WERI-Rb-1 (cell line): Measurements from ENCODE around the gene POGZ.

Experiments
- DNase-seq: peaks from one replicate; pipeline ENCODE4 v3.0.0-alpha.2; 2020
- H3K27ac ChIP-seq: fragments of 250-450 bp; sonication (Bioruptor Pico); 2 replicates; pipeline ENCODE4 v1.5.1; 2020; ENCODE audit warnings: mild to moderate bottlenecking, moderate library complexity
- H3K27me3 ChIP-seq: fragments of 250-450 bp; sonication (Bioruptor Pico); 2 replicates; pipeline ENCODE4 v1.5.1; 2021; ENCODE audit warnings: mild to moderate bottlenecking, low read depth, moderate library complexity; ENCODE audit not compliant: insufficient read depth, severe bottlenecking
- H3K36me3 ChIP-seq: fragments of 250-450 bp; sonication (Bioruptor Pico); 2 replicates; pipeline ENCODE4 v1.5.1; 2020; ENCODE audit warnings: mild to moderate bottlenecking, moderate library complexity
- H3K4me3 ChIP-seq: 2 replicates; pipeline ENCODE4 v1.5.1; 2011; ENCODE audit warnings: low read depth, mild to moderate bottlenecking, control low read depth, low read length
- H3K9me3 ChIP-seq: fragments of 250-450 bp; sonication (Bioruptor Pico); 2 replicates; pipeline ENCODE4 v1.5.1; 2021; ENCODE audit warnings: mild to moderate bottlenecking, moderate library complexity; ENCODE audit not compliant: severe bottlenecking
- TF ChIP-seq, protein P1 (sequence below): IDR thresholded peaks from 2 replicates; pipeline ENCODE4 v1.5.1; 2011; ENCODE audit warnings: low read depth, mild to moderate bottlenecking, control low read depth, inconsistent platforms, low read length

The POGZ gene

DNA sequence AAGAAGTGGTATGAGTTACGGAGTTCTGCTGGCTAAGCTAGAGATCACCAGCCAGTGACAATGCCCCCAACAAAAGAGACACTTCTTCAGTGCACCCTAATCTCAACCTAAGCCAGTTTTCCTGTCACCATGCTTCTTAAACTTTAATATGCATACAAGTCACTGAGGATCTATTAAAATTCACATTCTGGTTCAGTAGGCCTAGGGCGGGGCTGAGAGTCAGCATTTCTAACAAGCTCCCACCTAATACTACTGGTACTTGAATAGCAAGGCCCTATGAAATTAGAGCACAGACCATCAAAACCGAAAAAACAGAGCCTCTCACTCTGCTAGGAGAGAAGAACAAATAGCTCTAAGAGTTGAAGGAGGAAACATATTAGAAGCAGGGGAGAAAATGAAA lies 52.0 kb downstream of the POGZ start:
- no peaks in the 10 kb centered on the region for H3K9me3 ChIP-seq
- H3K27me3 ChIP-seq = no peaks in the 10 kb centered on the region
- TF ChIP-seq, protein P1, sequence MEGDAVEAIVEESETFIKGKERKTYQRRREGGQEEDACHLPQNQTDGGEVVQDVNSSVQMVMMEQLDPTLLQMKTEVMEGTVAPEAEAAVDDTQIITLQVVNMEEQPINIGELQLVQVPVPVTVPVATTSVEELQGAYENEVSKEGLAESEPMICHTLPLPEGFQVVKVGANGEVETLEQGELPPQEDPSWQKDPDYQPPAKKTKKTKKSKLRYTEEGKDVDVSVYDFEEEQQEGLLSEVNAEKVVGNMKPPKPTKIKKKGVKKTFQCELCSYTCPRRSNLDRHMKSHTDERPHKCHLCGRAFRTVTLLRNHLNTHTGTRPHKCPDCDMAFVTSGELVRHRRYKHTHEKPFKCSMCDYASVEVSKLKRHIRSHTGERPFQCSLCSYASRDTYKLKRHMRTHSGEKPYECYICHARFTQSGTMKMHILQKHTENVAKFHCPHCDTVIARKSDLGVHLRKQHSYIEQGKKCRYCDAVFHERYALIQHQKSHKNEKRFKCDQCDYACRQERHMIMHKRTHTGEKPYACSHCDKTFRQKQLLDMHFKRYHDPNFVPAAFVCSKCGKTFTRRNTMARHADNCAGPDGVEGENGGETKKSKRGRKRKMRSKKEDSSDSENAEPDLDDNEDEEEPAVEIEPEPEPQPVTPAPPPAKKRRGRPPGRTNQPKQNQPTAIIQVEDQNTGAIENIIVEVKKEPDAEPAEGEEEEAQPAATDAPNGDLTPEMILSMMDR = no peak
- H3K27ac ChIP-seq = no peak overlapping the region
- no peak overlapping the region for H3K4me3 ChIP-seq
- no peak for DNase-seq
- peaks cover 99% of the 10 kb centered on the region for H3K36me3 ChIP-seq

DNA sequence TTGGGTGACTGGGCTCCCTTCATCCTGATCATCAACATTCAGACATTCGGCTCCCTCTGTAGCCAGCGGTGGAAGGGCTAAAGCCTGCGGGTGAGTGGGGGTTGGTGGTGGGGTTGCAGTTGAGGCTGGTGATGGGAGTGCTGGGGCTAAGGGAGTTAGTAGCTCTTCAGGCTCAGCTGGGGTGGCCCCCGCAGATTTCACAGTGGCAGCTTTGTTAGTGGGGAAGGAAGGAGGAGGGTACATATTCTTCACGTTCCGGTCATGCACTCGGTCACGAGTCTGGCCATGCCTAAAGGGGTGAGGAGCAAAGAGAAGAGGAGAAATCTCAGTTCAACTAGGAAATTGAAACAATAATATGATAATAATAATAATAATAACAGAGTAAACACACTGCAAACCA lies 53.1 kb downstream of the POGZ start:
- peaks cover 99% of the 10 kb centered on the region for H3K36me3 ChIP-seq

DNA sequence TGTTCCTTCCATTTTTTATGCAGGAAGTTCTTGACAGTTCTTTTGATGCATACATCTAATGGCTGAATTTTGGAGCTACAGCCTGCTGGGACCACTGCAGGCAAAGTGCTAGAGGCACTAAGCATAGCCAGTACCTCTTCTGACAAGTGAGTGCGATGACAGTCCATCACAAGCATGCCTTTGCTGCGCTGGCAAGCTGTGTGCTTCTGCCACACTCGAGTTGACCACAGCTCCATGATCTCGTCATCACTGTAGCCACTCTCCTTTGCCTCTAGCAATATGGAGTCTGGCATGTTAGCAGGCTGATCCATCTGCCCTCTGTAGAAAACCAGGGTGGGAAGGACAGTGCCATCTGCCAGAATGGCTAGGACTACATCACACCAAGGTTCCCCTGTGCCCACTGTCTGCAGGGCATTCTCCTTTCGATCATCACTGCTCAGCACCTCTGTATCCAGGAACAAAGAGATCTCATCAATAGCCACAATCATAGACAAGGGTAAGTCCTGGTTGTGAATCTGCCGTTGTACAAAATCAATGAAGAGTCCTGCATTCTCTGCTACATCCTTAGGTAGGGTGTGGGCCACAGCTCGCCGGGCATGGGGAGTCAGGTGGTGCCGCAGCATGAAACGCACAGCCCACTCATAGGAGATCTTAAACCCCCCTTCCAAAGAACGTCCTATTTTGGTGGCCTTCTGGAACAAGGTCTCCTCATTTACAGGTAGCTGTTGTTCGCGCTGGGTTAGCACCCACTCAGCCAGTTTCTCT lies 53.9 kb downstream of the POGZ start:
- Histone ChIP-seq H3K4me3 (no peak overlapping the region), H3K27ac (0 out of 2 replicates have a peak overlapping the region, but pooled peaks have one; percentile 1), H3K36me3 (peaks cover 99% of the 10 kb centered on the region), H3K27me3 (no peaks in the 10 kb centered on the region), H3K9me3 (no peaks in the 10 kb centered on the region)
- TF ChIP-seq, protein P1 = no peak
- no peak for DNase-seq

More for the DNA sequence above, 53.1 kb downstream of the POGZ start:
- no peak for DNase-seq
- H3K27ac ChIP-seq = no peak overlapping the region
- H3K27me3 ChIP-seq = no peaks in the 10 kb centered on the region
- H3K4me3 ChIP-seq = no peak overlapping the region
- H3K9me3 ChIP-seq = no peaks in the 10 kb centered on the region
- TF ChIP-seq, protein P1 = no peak

DNA sequence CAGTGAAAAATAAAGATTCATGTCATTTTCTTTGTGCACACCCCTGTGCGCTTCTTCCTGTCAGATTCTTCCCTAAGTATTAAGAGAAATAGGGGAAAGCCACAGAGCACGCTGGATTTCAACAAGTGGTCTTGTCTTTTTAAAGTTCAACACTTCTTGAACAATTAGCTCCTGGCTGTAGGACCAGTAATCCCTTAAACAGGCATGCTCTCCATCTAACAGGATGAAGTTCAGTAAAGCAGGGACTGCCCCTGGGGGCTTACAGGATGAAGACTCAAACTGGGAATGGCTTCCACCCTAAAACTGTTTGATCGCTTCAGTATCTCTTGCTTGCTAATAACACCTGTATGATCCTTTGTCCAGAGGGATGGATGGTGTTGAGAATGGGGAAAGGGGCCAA lies 55.7 kb downstream of the POGZ start:
- peaks cover 91% of the 10 kb centered on the region for H3K36me3 ChIP-seq
- no peak overlapping the region for H3K27ac ChIP-seq
- no peak for DNase-seq
- H3K4me3 ChIP-seq = no peak overlapping the region
- no peaks in the 10 kb centered on the region for H3K9me3 ChIP-seq
- TF ChIP-seq, protein P1 = no peak
- H3K27me3 ChIP-seq = no peaks in the 10 kb centered on the region

DNA sequence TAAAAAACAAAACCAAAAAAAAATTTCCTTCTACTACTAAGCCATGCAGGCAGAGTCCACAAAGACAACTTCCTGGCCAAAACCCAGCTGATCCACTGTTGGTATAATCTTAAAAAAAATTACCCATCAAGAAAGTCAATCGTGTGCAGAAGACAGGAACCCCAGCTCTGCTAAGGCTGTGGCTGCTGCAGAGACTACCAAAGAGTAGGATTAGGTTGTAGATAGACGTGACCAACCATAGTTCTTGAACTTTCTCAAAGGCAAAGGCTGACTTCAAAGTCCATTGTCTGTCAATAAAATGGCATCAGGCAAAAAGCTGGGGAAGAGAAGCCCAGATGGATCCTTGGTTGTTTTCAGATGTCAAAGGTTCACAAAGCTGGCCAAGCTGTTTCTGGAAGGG lies 56.5 kb downstream of the POGZ start:
- H3K27me3 ChIP-seq = no peaks in the 10 kb centered on the region
- H3K36me3 ChIP-seq = peaks cover 84% of the 10 kb centered on the region
- no peak overlapping the region for H3K27ac ChIP-seq
- H3K9me3 ChIP-seq = no peaks in the 10 kb centered on the region
- TF ChIP-seq, protein P1 = no peak
- H3K4me3 ChIP-seq = no peak overlapping the region
- no peak for DNase-seq

DNA sequence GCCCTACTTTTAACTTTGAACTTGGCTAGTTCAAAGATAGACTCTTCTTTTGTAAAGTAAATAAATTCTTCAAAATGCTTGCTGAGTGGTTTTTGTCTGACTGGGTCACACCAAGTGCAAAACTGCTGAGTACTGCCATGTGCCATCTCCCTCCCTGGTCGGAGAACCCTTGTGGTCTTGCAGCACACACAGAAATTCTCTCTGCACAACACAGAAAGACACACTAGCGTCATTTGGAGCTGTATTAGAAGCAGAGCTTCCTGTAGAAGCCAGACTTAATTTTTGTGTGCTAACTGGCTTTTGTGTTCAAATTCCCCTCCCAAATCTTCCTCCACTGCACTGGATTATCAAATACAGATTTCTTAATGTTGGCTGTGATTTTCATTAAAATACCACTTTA lies 57.4 kb downstream of the POGZ start:
- Histone ChIP-seq H3K27ac (no peak overlapping the region), H3K27me3 (no peaks in the 10 kb centered on the region), H3K9me3 (no peaks in the 10 kb centered on the region), H3K4me3 (no peak overlapping the region), H3K36me3 (peaks cover 75% of the 10 kb centered on the region)
- TF ChIP-seq, protein P1 = no peak
- no peak for DNase-seq
